GM18868 (cell line): ENCODE data around the gene NBPF10.
"Not testable (repeated sequence)": the region's sequence is repeated elsewhere in the genome, so short reads cannot be mapped to it uniquely, and the experiment has no call there.

ENCODE experiments used
- ATAC-seq: cut with Tn5 transposase; IDR thresholded peaks from one replicate; pipeline ENCODE4 v1.9.1; 2021; ENCODE audit warnings: mild to moderate bottlenecking, moderate library complexity; ENCODE audit not compliant: unreplicated experiment

The NBPF10 gene, protein sequence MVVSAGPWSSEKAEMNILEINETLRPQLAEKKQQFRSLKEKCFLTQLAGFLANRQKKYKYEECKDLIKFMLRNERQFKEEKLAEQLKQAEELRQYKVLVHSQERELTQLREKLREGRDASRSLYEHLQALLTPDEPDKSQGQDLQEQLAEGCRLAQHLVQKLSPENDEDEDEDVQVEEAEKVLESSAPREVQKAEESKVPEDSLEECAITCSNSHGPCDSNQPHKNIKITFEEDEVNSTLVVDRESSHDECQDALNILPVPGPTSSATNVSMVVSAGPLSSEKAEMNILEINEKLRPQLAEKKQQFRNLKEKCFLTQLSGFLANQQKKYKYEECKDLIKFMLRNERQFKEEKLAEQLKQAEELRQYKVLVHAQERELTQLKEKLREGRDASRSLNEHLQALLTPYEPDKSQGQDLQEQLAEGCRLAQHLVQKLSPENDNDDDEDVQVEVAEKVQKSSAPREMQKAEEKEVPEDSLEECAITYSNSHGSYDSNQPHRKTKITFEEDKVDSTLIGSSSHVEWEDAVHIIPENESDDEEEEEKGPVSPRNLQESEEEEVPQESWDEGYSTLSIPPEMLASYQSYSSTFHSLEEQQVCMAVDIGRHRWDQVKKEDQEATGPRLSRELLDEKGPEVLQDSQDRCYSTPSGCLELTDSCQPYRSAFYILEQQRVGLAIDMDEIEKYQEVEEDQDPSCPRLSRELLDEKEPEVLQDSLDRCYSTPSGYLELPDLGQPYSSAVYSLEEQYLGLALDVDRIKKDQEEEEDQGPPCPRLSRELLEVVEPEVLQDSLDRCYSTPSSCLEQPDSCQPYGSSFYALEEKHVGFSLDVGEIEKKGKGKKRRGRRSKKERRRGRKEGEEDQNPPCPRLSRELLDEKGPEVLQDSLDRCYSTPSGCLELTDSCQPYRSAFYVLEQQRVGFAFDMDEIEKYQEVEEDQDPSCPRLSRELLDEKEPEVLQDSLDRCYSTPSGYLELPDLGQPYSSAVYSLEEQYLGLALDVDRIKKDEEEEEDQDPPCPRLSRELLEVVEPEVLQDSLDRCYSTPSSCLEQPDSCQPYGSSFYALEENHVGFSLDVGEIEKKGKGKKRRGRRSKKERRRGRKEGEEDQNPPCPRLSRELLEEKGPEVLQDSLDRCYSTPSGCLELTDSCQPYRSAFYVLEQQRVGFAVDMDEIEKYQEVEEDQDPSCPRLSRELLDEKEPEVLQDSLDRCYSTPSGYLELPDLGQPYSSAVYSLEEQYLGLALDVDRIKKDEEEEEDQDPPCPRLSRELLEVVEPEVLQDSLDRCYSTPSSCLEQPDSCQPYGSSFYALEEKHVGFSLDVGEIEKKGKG (N-terminal part only)

DNA sequence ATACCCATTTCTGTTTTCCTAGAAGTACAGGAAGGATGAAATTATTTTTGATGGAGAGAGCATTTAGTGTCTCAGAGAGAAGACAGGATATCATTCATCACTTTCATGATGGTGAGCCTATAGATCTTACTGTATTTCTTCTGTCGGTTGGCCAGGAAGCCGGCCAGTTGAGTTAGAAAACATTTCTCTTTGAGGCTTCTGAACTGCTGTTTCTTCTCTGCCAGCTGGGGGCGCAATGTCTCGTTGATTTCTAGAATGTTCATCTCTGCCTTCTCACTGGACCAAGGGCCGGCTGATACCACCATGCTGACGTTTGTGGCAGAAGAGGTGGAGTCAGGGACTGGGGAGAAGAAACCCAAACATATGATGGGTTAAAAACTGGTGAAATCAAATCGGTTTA lies at the start of gene NBPF10:
TSS of gene NBPF10 (minus strand) at position 340 of the 400 bp plus-strand sequence. CDS start at position 305, 35 bp downstream.
- not testable (repeated sequence) for ATAC-seq

DNA sequence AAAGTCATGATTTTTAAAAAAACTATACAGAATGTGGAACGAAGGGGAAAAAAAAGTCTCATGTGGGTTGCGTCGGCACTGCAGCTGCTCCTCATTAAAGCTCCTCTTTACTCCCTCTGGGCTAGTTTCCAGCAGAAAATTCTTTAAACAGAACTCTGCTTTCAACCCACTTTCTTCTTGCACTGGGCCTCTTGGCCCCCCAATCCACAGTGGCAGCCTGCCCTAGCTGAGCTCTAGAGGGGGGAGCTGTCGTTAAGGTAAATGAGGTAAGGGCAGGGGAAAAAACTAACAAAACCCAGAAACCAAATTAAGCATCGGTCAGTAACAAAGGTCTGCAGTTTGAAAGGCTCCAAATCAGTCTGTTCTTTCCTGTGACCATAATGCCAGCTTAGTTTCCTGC lies 29.9 kb upstream of the NBPF10 start:
- ATAC-seq: not testable (repeated sequence)

GRCh38 chr1:146167740-146168139 lies 23.1 kb upstream of the NBPF10 start:
- not testable (repeated sequence) for ATAC-seq

DNA sequence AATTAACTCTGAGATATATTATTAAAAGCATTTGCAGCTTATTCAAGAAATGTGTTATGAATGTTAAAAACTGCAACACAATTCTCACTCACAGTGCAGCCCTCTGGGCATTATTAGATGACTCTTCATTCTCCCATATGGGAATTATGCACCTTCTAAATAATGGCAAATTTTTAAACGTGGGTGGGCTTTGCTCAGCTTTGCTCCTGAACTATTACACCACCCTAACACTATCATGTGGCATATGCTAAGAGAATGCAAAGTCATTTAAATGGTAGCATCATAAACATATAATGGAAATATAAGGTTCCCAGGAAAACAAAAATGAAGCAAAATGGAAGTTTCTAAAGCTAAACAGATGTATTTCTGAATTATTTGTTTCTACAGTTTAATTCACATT lies 22.7 kb upstream of the NBPF10 start:
- not testable (repeated sequence) for ATAC-seq
